ENCODE results near the gene FBXO36. TPM values are rescaled to one million over a fixed set of nuclear protein-coding genes. Genes with fewer than 3 reads are reported as not detected.

The FBXO36 gene
- total and polyA plus RNA-seq, 2 of the 8 experiments (the other 6 are each of a cell fraction or from before 2014, with no cell fraction given) = 3.4 TPM

DNA sequence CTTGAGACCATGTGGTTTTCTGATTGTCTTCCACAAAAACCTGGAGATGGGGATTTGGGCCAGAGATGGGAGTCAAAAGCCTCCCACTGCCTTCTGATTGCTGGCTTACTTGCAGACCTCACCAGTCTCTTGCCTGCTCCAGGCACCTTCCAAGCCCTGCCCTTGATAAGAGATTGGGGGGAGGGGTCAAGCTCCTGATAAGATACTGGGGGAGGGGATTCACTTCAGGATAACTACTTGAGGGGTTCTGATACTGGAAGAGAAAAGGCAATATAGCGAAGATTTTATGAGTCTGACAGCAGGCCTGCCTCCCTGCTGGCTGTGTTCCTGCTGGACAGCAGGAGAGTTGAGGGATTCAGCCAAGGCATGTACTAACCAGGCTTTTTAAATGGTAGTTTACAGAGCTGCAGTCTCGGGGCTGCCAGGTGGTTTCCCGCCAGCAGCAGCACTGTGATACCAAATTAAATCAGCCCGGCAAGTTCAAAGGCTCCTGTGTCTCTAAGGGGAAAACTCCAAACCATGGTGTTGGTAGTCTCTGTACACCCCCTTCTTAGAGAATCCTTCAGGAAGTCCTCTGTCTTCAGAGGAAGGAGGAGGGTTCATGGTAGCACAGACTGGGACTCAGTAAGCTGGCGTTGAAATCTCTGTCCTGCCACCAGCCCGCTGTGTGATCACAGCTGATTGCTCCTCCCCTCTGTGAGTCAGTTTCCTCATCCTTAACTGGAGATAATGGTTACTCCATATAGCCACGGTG, 58.3 kb downstream of the FBXO36 start:
- Histone ChIP-seq H3K9ac (replicated peaks in 1 of 4; ENCODE audit: extremely low read depth in 1 of 4, low read depth in 3 of 4, low read length in 3 of 4) (no peak overlapping the region; a peak in 1 of 7 replicates), H4K91ac (replicated peaks; ENCODE audit: insufficient read length, low read length) (no peak overlapping the region), H3K4me2 (ENCODE audit: insufficient read depth in 1 of 2, low read depth in 2 of 2, low read length in 2 of 2) (peak overlapping the region; percentile 10 to 31; a peak in 2 of 4 replicates), H3K4ac (replicated peaks; ENCODE audit: insufficient read length, low read depth, low read length) (peak overlapping the region; percentile 65), H3K4me3 (ENCODE audit: extremely low read depth in 1 of 4, insufficient read depth in 2 of 4, low read depth in 3 of 4, low read length in 4 of 4) (no peak overlapping the region), H4K8ac (ENCODE audit: extremely low read depth, insufficient read depth, low read length) (no peak overlapping the region), H2BK20ac (ENCODE audit: low read length) (no peak overlapping the region), H4K20me1 (replicated peaks in 1 of 2; ENCODE audit: control insufficient read depth in 1 of 2, insufficient read depth in 2 of 2, low read length in 2 of 2) (no peaks in the 10 kb centered on the region), H4K5ac (ENCODE audit: insufficient read length, low read depth, low read length) (no peak overlapping the region), H3K23me2 (ENCODE audit: low read depth, low read length) (no peaks in the 10 kb centered on the region; the same call in 1 of the 2 replicates), H2BK120ac (replicated peaks; ENCODE audit: low read depth, low read length) (no peak overlapping the region), H3K9me3 (ENCODE audit: insufficient read depth in 2 of 2, low read depth in 1 of 2, low read length in 1 of 2) (no peaks in the 10 kb centered on the region), H3K36me3 (ENCODE audit: control insufficient read depth in 2 of 4, insufficient read depth in 4 of 4, low read length in 3 of 4) (no peaks in the 10 kb centered on the region), H3K27ac (ENCODE audit: low read depth, low read length) (no peak overlapping the region), H2BK5ac (ENCODE audit: low read depth, low read length) (no peak overlapping the region), H3K23ac (ENCODE audit: insufficient read length) (no peak overlapping the region), H3K14ac (ENCODE audit: insufficient read length) (no peak overlapping the region), H3K79me2 (ENCODE audit: control insufficient read depth in 1 of 2, insufficient read depth in 2 of 2, low read length in 2 of 2) (no peaks in the 10 kb centered on the region), H3K27me3 (replicated peaks in 1 of 4; ENCODE audit: control insufficient read depth in 3 of 4, extremely low read depth in 1 of 4, insufficient read depth in 3 of 4, low read length in 3 of 4) (no peaks in the 10 kb centered on the region), H2BK12ac (ENCODE audit: low read depth, low read length) (no peak overlapping the region), H3K4me1 (replicated peaks in 1 of 4; ENCODE audit: control insufficient read depth in 3 of 4, insufficient read depth in 4 of 4, low read length in 3 of 4) (peaks cover 2 to 9% (median 6%) of the 10 kb centered on the region in 4 experiments; a peak in 6 of 7 replicates), H2AK5ac (ENCODE audit: low read depth, low read length) (no peak overlapping the region), H3K18ac (ENCODE audit: extremely low read depth, low read length) (no peak overlapping the region), H2AFZ (ENCODE audit: low read length) (0 out of 2 replicates have a peak overlapping the region, but pooled peaks have one; percentile 42), H3K56ac (replicated peaks; ENCODE audit: insufficient read length, low read depth, low read length) (no peak overlapping the region), H2BK15ac (ENCODE audit: low read length) (no peak overlapping the region), H3K79me1 (ENCODE audit: low read depth, low read length) (no peaks in the 10 kb centered on the region)
- POLR2A ChIA-PET (ENCODE audit: partially characterized antibody) = no interaction called here
- WGBS, 2 experiments (ENCODE audit: extremely low coverage in 1 of 2, insufficient coverage in 1 of 2, insufficient read length in 1 of 2, insufficient replicate concordance in 2 of 2, low coverage in 1 of 2, low lambda C conversion rate in 2 of 2, missing lambda C conversion rate in 1 of 2) = 73% methylated on average over 7 of the region's 7 CpGs; no CpG with 5 or more reads in 1 of the 2 experiments
- CTCF ChIA-PET (ENCODE audit: partially characterized antibody) = interaction anchor here (1.6 kb wide), 1 partner anchor 28 kb away, joined by 4 read pairs; no protein-coding TSS in a partner anchor
- FAIRE-seq = peak; percentile 32
- DNase-seq (ENCODE audit: low read depth in 1 of 2, low spot score in 2 of 2) = peak in 1 of 2 experiments; percentile 55
- no peak for TF ChIP-seq EZH2 (IDR thresholded peaks at IDR 0.05; ENCODE audit: low read depth, low read length, severe bottlenecking)
- 0 out of 2 replicates have a peak, but pooled peaks have one; percentile 27 for TF ChIP-seq CHD2 (IDR thresholded peaks at IDR 0.05; ENCODE audit: low read length)
